GM12878 (cell line): ENCODE measurements around the gene ZNF777. TPM values are rescaled to one million over a fixed set of nuclear protein-coding genes. Genes with fewer than 3 reads are reported as not detected.

Experiments
- ATAC-seq: fragments of 200-7000 bp; cut with Tn5 transposase; 3 replicates; pipeline ENCODE4 v1.9.1; 2020; ENCODE audit warnings: mild to moderate bottlenecking, moderate library complexity
- BruUV-seq: library from RNA; stranded (reverse); fragments of 400-500 nt; replicated peaks from 2 replicates; lab custom pipeline; 2021; lab: Mats Ljungman, UMichigan
- CTCF ChIA-PET: fragments of 300-600 bp; sonication (Branson Sonifier 250); formaldehyde crosslinking; extraction: SDS; loops from one replicate; lab custom pipeline; 2021; ENCODE audit warnings: inconsistent platforms; lab: Yijun Ruan, JAX
- POLR2A ChIA-PET: fragments of 350-600 bp; formaldehyde crosslinking; extraction: SDS; loops from one replicate; lab custom pipeline; 2021; ENCODE audit warnings: inconsistent platforms; lab: Charles Lee
- RAD21 ChIA-PET: fragments of 300-600 bp; sonication (Branson Sonifier 250); formaldehyde crosslinking; loops from one replicate; lab custom pipeline; 2023; ENCODE audit warnings: antibody characterized with exemption; ENCODE audit not compliant: unreplicated experiment; lab: Charles Lee
- SMC1A ChIA-PET: fragments of 300-600 bp; sonication (Branson Sonifier 250); formaldehyde crosslinking; loops from one replicate; lab custom pipeline; 2023; ENCODE audit not compliant: unreplicated experiment, uncharacterized antibody; lab: Charles Lee
- DNase-seq: peaks from one replicate; pipeline ENCODE4 v3.0.0-alpha.2; 2011; ENCODE audit warnings: low read depth, low spot score
- FAIRE-seq: peaks from 3 replicates; lab custom pipeline; 2011; peaks lifted over from hg19 to GRCh38; lab: Jason Lieb, UNC
- H2AFZ ChIP-seq: 2 replicates; pipeline ENCODE4 v1.6.0; 2011; ENCODE audit warnings: low read depth, low read length, control low read depth; ENCODE audit not compliant: control insufficient read depth
- H3K27ac ChIP-seq: 2 replicates; pipeline ENCODE4 v1.5.1; 2011; ENCODE audit warnings: control low read depth; ENCODE audit not compliant: control insufficient read depth, insufficient read depth
- H3K27me3 ChIP-seq, 2 experiments: replicated peaks in 1 of 2; 2 replicates each; pipeline versions ENCODE4 v1.6.0 to v1.6.1; 2011; ENCODE audit warnings: low read length in 1 of 2; ENCODE audit not compliant: control insufficient read depth in 2 of 2, insufficient read depth in 2 of 2
- H3K36me3 ChIP-seq, 2 experiments: 2 replicates each; pipeline ENCODE4 v1.5.1; 2011; ENCODE audit warnings: low read length in 1 of 2; ENCODE audit not compliant: control insufficient read depth in 2 of 2, insufficient read depth in 2 of 2
- H3K4me1 ChIP-seq: 2 replicates; pipeline ENCODE4 v1.6.1; 2011; ENCODE audit warnings: mild to moderate bottlenecking, low read length, moderate library complexity, mixed read lengths; ENCODE audit not compliant: control insufficient read depth, insufficient read depth
- H3K4me2 ChIP-seq: 2 replicates; pipeline ENCODE4 v1.6.0; 2011; ENCODE audit warnings: control low read depth; ENCODE audit not compliant: control insufficient read depth, insufficient read depth
- H3K4me3 ChIP-seq: fragments of 200-600 bp; sonication (generic); 2 replicates; pipeline ENCODE4 v1.5.1; 2016
- H3K79me2 ChIP-seq: 2 replicates; pipeline ENCODE4 v1.6.0; 2011; ENCODE audit warnings: low read length; ENCODE audit not compliant: control insufficient read depth, insufficient read depth
- H3K9ac ChIP-seq: 2 replicates; pipeline ENCODE4 v1.8.0; 2011; ENCODE audit warnings: low read length, control low read depth, mixed read lengths; ENCODE audit not compliant: control insufficient read depth, insufficient read depth
- H3K9me3 ChIP-seq: replicated peaks from 3 replicates; pipeline ENCODE4 v1.5.1; 2011; ENCODE audit warnings: mild to moderate bottlenecking, low read length; ENCODE audit not compliant: control insufficient read depth, insufficient read depth
- H4K20me1 ChIP-seq: 2 replicates; pipeline ENCODE4 v1.6.0; 2011; ENCODE audit not compliant: control insufficient read depth, insufficient read depth
- BACH1 ChIP-seq: fragments of 450-650 bp; IDR thresholded peaks from 2 replicates; pipeline ENCODE4 v1.6.1; 2017; ENCODE audit warnings: mild to moderate bottlenecking, borderline replicate concordance
- CREB1 ChIP-seq: IDR thresholded peaks from 2 replicates; pipeline ENCODE4 v1.6.1; 2012; ENCODE audit warnings: low read depth, mild to moderate bottlenecking, inconsistent platforms
- ESRRA ChIP-seq: IDR thresholded peaks from 2 replicates; pipeline ENCODE4 v1.6.1; 2012; ENCODE audit warnings: mild to moderate bottlenecking, low read length, improper control_type of control experiment
- MXI1 ChIP-seq: fragments of 150-350 bp; IDR thresholded peaks from 2 replicates; pipeline ENCODE4 v1.6.1; 2011; ENCODE audit warnings: low read depth, mild to moderate bottlenecking, inconsistent platforms, low read length, improper control_type of control experiment
- RCOR1 ChIP-seq: conservative IDR thresholded peaks from 2 replicates; pipeline ENCODE4 v1.6.1; 2012; ENCODE audit warnings: low read depth, low read length, improper control_type of control experiment
- ZSCAN29 ChIP-seq: fragments of 450-650 bp; IDR thresholded peaks from 2 replicates; pipeline ENCODE4 v1.6.1; 2017; ENCODE audit warnings: mild to moderate bottlenecking, moderate library complexity
- WGBS: methylation state at CpG from one replicate; pipeline ENCODE4 v1.1.6; 2016; ENCODE audit warnings: low lambda C conversion rate; ENCODE audit not compliant: insufficient replicate concordance, insufficient coverage; ENCODE audit errors: missing lambda C conversion rate; 5-methylcytosine and 5-hydroxymethylcytosine counted together
- in situ Hi-C: fragments of 300-500 bp; cut with MboI; formaldehyde crosslinking; loops from 9 replicates; pipeline ENCODE4 v1.14.3; 2018; ENCODE audit warnings: mixed read lengths
- intact Hi-C: fragments of 100-400 bp; cut with micrococcal nuclease; formaldehyde crosslinking; loops from one replicate; pipeline ENCODE4 v1.14.2; 2022; ENCODE audit not compliant: unreplicated experiment
- polyA plus RNA-seq, 11 experiments: library from polyadenylated mRNA; depleted of rRNA in 4 of 11; unstranded in 6 of 11; stranded (reverse) in 5 of 11; fragments of >200 nt; fragmentation: Nextera tagmentation in 4 of 11; fragmentation: Illumina TruSeq in 1 of 11; extraction: Ambion mirVana in 4 of 11; extraction: Trizol in 1 of 11; gene quantifications; 1 replicate in 1 of 11; 2 replicates in 10 of 11; pipeline versions ENCODE4 v1.2.1 to v1.2.3, GENCODE V29; 2011 to 2016; ENCODE audit warnings: inconsistent platforms in 2 of 11, missing spikeins in 2 of 11, low read depth in 1 of 11
- total RNA-seq, 4 experiments: library from RNA; depleted of rRNA in 3 of 4; stranded (reverse); fragments of >200 nt in 3 of 4; fragmentation: Illumina TruSeq in 1 of 4; extraction: Trizol in 1 of 4; gene quantifications; 2 replicates each; pipeline versions ENCODE4 v1.2.1 to v1.2.3, GENCODE V29; 2013 to 2021
- TF ChIP-seq, protein P1 (sequence below): IDR thresholded peaks from 2 replicates; pipeline ENCODE4 v1.6.1; 2012; ENCODE audit warnings: mild to moderate bottlenecking, low read depth, low read length
- TF ChIP-seq, protein P2 (sequence below): fragments of 450-650 bp; IDR thresholded peaks from 2 replicates; pipeline ENCODE4 v1.6.1; 2016; ENCODE audit warnings: mild to moderate bottlenecking
- TF ChIP-seq, protein P3 (sequence below): IDR thresholded peaks from 2 replicates; pipeline ENCODE4 v1.6.1; 2012; ENCODE audit warnings: low read depth, low read length, improper control_type of control experiment

The ZNF777 gene
- total and polyA plus RNA-seq, 10 of the 15 experiments (the other 5 are each of a cell fraction or from before 2014, with no cell fraction given) = 0.03 to 16.0 (median 3.7) TPM

DNA sequence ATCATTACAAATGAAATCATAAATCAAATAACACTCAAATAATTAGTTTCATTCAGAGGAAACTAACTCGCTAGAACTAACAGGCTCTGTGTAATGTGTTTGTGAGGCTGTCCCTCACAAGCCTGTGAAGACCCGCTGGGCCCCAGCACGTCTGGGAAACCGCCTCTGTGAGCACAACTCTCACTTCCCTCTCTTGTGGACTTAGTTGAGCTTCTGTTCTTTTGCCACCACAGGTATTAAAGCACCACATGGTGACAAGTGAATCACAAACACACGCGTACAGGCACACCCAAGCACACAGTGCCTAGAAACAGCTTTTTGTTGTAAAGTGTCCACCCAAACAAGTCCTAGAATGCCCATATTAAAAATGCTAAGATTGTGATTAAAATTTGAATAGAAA lies 51.0 kb downstream of the ZNF777 start (continued):
- TF ChIP-seq, protein P1, sequence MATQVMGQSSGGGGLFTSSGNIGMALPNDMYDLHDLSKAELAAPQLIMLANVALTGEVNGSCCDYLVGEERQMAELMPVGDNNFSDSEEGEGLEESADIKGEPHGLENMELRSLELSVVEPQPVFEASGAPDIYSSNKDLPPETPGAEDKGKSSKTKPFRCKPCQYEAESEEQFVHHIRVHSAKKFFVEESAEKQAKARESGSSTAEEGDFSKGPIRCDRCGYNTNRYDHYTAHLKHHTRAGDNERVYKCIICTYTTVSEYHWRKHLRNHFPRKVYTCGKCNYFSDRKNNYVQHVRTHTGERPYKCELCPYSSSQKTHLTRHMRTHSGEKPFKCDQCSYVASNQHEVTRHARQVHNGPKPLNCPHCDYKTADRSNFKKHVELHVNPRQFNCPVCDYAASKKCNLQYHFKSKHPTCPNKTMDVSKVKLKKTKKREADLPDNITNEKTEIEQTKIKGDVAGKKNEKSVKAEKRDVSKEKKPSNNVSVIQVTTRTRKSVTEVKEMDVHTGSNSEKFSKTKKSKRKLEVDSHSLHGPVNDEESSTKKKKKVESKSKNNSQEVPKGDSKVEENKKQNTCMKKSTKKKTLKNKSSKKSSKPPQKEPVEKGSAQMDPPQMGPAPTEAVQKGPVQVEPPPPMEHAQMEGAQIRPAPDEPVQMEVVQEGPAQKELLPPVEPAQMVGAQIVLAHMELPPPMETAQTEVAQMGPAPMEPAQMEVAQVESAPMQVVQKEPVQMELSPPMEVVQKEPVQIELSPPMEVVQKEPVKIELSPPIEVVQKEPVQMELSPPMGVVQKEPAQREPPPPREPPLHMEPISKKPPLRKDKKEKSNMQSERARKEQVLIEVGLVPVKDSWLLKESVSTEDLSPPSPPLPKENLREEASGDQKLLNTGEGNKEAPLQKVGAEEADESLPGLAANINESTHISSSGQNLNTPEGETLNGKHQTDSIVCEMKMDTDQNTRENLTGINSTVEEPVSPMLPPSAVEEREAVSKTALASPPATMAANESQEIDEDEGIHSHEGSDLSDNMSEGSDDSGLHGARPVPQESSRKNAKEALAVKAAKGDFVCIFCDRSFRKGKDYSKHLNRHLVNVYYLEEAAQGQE = no peak
- TF ChIP-seq, protein P2, sequence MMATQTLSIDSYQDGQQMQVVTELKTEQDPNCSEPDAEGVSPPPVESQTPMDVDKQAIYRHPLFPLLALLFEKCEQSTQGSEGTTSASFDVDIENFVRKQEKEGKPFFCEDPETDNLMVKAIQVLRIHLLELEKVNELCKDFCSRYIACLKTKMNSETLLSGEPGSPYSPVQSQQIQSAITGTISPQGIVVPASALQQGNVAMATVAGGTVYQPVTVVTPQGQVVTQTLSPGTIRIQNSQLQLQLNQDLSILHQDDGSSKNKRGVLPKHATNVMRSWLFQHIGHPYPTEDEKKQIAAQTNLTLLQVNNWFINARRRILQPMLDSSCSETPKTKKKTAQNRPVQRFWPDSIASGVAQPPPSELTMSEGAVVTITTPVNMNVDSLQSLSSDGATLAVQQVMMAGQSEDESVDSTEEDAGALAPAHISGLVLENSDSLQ = peak; percentile 81
- TF ChIP-seq CREB1 (peak; percentile 24; the same call in 1 of the 2 replicates), BACH1 (no peak; the same call in 1 of the 2 replicates), MXI1 (0 out of 2 replicates have a peak, but pooled peaks have one; percentile 17), ZSCAN29 (no peak)

DNA sequence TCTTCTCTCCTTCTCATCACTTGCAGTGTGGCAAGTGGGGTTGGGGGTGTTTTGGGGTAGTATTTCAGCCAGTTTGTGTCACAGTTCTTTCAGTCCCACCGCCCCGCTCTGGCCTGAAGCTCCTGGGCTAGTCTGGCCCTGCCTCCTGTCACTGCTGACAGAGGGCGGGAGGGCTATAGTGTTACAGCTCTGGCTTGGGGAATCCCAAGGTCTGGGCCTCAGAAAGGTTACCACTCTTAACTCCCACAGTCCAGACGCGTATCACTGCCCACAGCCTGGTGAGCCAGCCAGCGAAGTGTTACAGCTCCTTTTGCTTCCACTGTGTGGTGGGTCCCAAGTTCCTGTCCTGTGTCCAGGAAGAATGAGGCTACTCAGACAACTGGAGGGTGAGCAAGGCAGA lies 56.0 kb downstream of the ZNF777 start:
- H3K4me1 ChIP-seq = no peaks in the 10 kb centered on the region
- ChIA-PET POLR2A (no interaction called here), CTCF (no interaction called here), SMC1A (interaction anchor here (1.1 kb wide), 1 partner anchor 9 kb away, joined by 3 read pairs; no protein-coding TSS in a partner anchor), RAD21 (no interaction called here)
- H3K4me3 ChIP-seq = no peak overlapping the region
- in situ Hi-C loops = no loop called here
- no peak overlapping the region for H3K27ac ChIP-seq
- BruUV-seq = no TSS peak
- no peaks in the 10 kb centered on the region for H3K9me3 ChIP-seq
- peak overlapping the region; percentile 17 for H2AFZ ChIP-seq
- no peak overlapping the region for H3K9ac ChIP-seq
- H3K79me2 ChIP-seq = no peaks in the 10 kb centered on the region
- H3K4me2 ChIP-seq = no peak overlapping the region
- ATAC-seq = peak; percentile 64
- intact Hi-C loops = no loop called here
- H3K36me3 ChIP-seq = no peaks in the 10 kb centered on the region
- FAIRE-seq = no peak
- DNase-seq = no peak
- WGBS = 26% methylated on average over 6 of the region's 6 CpGs
- TF ChIP-seq RCOR1 (no peak), ESRRA (no peak)
- TF ChIP-seq, protein P3, sequence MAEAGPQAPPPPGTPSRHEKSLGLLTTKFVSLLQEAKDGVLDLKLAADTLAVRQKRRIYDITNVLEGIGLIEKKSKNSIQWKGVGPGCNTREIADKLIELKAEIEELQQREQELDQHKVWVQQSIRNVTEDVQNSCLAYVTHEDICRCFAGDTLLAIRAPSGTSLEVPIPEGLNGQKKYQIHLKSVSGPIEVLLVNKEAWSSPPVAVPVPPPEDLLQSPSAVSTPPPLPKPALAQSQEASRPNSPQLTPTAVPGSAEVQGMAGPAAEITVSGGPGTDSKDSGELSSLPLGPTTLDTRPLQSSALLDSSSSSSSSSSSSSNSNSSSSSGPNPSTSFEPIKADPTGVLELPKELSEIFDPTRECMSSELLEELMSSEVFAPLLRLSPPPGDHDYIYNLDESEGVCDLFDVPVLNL = no peak
- H4K20me1 ChIP-seq = no peaks in the 10 kb centered on the region
- no peaks in the 10 kb centered on the region; a peak in 3 of 4 replicates for H3K27me3 ChIP-seq
